SK-N-SH (cell line): ENCODE results near the gene ARHGEF40.
A peak's percentile ranks its signal among the peaks of the same experiment; 100 is the strongest.

Source experiments
- CTCF ChIP-seq: fragments of 200-600 bp; sonication (generic); IDR thresholded peaks from 2 replicates; pipeline ENCODE4 v1.6.1; 2017; ENCODE audit warnings: antibody characterized with exemption, mild to moderate bottlenecking, moderate library complexity
- ELF1 ChIP-seq: IDR thresholded peaks from 2 replicates; pipeline ENCODE4 v1.4.0; 2012
- EP300 ChIP-seq, 2 experiments: IDR thresholded peaks; 2 replicates each; pipeline versions ENCODE4 v1.4.0 to v1.6.1; 2012; ENCODE audit warnings: borderline replicate concordance in 1 of 2, low read depth in 1 of 2, low read length in 1 of 2
- FOXJ3 ChIP-seq: sonication (generic); formaldehyde crosslinking; IDR thresholded peaks from 2 replicates; pipeline ENCODE4 v1.5.1; 2020; ENCODE audit warnings: mild to moderate bottlenecking, missing genetic modification reagents
- FOXM1 ChIP-seq: IDR thresholded peaks from 2 replicates; pipeline ENCODE4 v1.4.0; 2012; ENCODE audit warnings: low read depth, mild to moderate bottlenecking
- MAX ChIP-seq: IDR thresholded peaks from 2 replicates; pipeline ENCODE4 v1.4.0; 2012; ENCODE audit warnings: low read depth
- MXI1 ChIP-seq: IDR thresholded peaks from 2 replicates; pipeline ENCODE4 v1.6.1; 2012; ENCODE audit warnings: mild to moderate bottlenecking, low read depth, low read length, improper control_type of control experiment
- POLR2AphosphoS5 ChIP-seq: IDR thresholded peaks from 2 replicates; pipeline ENCODE4 v1.6.1; 2012; ENCODE audit warnings: low read depth, low read length
- RCOR1 ChIP-seq: fragments of 150-350 bp; IDR thresholded peaks from 2 replicates; pipeline ENCODE4 v1.6.1; 2017; ENCODE audit warnings: antibody characterized with exemption, low read length
- REST ChIP-seq: IDR thresholded peaks from 2 replicates; pipeline ENCODE4 v1.6.1; 2012; ENCODE audit warnings: mild to moderate bottlenecking, low read depth, low read length, moderate library complexity
- RXRA ChIP-seq: IDR thresholded peaks from 2 replicates; pipeline ENCODE4 v1.4.0; 2012; ENCODE audit warnings: low read depth, mild to moderate bottlenecking, borderline replicate concordance
- SMC3 ChIP-seq: IDR thresholded peaks from 2 replicates; pipeline ENCODE4 v1.6.1; 2012; ENCODE audit warnings: low read depth, low read length, improper control_type of control experiment
- TAF1 ChIP-seq: IDR thresholded peaks from 2 replicates; pipeline ENCODE4 v1.6.1; 2012; ENCODE audit warnings: low read depth, mild to moderate bottlenecking, low read length, moderate library complexity, borderline replicate concordance
- ZBTB33 ChIP-seq: IDR thresholded peaks from 2 replicates; pipeline ENCODE4 v1.4.0; 2012; ENCODE audit warnings: low read depth, borderline replicate concordance

GRCh38 chr14:21098076-21098891, 28.2 kb downstream of the ARHGEF40 start, which contains the start of gene ZNF219:
- TF ChIP-seq RCOR1 (no peak), ZBTB33 (no peak), REST (no peak), SMC3 (no peak), RXRA (no peak), FOXM1 (no peak), MAX (0 out of 2 replicates have a peak, but pooled peaks have one; percentile 24), CTCF (peak; percentile 18; the same call in 1 of the 2 replicates), TAF1 (no peak; the same call in 1 of the 2 replicates), EP300 (IDR thresholded peaks at IDR 0.05; ENCODE audit: borderline replicate concordance in 1 of 2, low read depth in 1 of 2, low read length in 1 of 2) (no peak; a peak in 1 of 4 replicates), MXI1 (0 out of 2 replicates have a peak, but pooled peaks have one; percentile 8), POLR2AphosphoS5 (peak; percentile 91), ELF1 (peak; percentile 62; the same call in 1 of the 2 replicates), FOXJ3 (no peak)
